Neural cell (in vitro differentiated cells): ENCODE results near the gene KIF1B. TPM values are rescaled to one million over a fixed set of nuclear protein-coding genes. Genes with fewer than 3 reads are reported as not detected.

Experiments
- H2AFZ ChIP-seq: fragments of 200-600, 300-800 bp; sonication (generic), shearing (Covaris generic); 2 replicates; pipeline ENCODE4 v1.6.0; 2014; ENCODE audit warnings: low read depth, mild to moderate bottlenecking, antibody characterized with exemption, low read length, moderate library complexity
- H3F3A ChIP-seq: fragments of 200-600 bp; shearing (Covaris generic); 2 replicates; pipeline ENCODE4 v1.6.1; 2016; ENCODE audit warnings: mild to moderate bottlenecking, moderate library complexity, mixed read lengths, antibody characterized with exemption, low read length; ENCODE audit not compliant: insufficient read depth, poor library complexity, severe bottlenecking
- H3K27ac ChIP-seq: fragments of 200-600, 300-800 bp; sonication (generic), shearing (Covaris generic); 2 replicates; pipeline ENCODE4 v1.5.1; 2014; ENCODE audit warnings: mild to moderate bottlenecking, low read length, moderate library complexity
- H3K27me3 ChIP-seq: fragments of 300-800, 200-600 bp; sonication (generic), shearing (Covaris generic); 2 replicates; pipeline ENCODE4 v1.6.0; 2014; ENCODE audit warnings: mild to moderate bottlenecking, low read depth, low read length, moderate library complexity; ENCODE audit not compliant: insufficient read depth
- H3K36me3 ChIP-seq: fragments of 300-800, 200-600 bp; sonication (generic), shearing (Covaris generic); 2 replicates; pipeline ENCODE4 v1.5.1; 2014; ENCODE audit warnings: mild to moderate bottlenecking, antibody characterized with exemption, low read length, moderate library complexity; ENCODE audit not compliant: insufficient read depth
- H3K4me2 ChIP-seq: fragments of 300-800, 200-600 bp; sonication (generic), shearing (Covaris generic); 2 replicates; pipeline ENCODE4 v1.6.0; 2014; ENCODE audit warnings: mild to moderate bottlenecking, low read length
- H3K4me3 ChIP-seq: fragments of 300-800, 200-600 bp; sonication (generic), shearing (Covaris generic); 2 replicates; pipeline ENCODE4 v1.5.1; 2014; ENCODE audit warnings: mild to moderate bottlenecking, low read length, moderate library complexity
- H3K79me2 ChIP-seq: fragments of 200-600 bp; shearing (Covaris generic); replicated peaks from 2 replicates; pipeline ENCODE4 v1.6.0; 2014; ENCODE audit warnings: mild to moderate bottlenecking, low read length, moderate library complexity; ENCODE audit not compliant: insufficient read depth
- H3K9ac ChIP-seq: fragments of 300-800, 200-600 bp; sonication (generic), shearing (Covaris generic); 2 replicates; pipeline ENCODE4 v1.6.1; 2016; ENCODE audit warnings: mild to moderate bottlenecking, low read length, mixed read lengths
- H3K9me2 ChIP-seq: fragments of 200-600 bp; shearing (Covaris generic); 2 replicates; pipeline ENCODE4 v1.6.1; 2016; ENCODE audit warnings: mild to moderate bottlenecking, low read length, mixed read lengths; ENCODE audit not compliant: insufficient read depth
- H3K9me3 ChIP-seq: fragments of 200-600, 300-800 bp; sonication (generic), shearing (Covaris generic); 2 replicates; pipeline ENCODE4 v1.6.1; 2016; ENCODE audit warnings: mild to moderate bottlenecking, mixed run types, low read length, moderate library complexity, mixed read lengths
- H4K20me1 ChIP-seq: fragments of 200-600 bp; shearing (Covaris generic); 2 replicates; pipeline ENCODE4 v1.6.1; 2016; ENCODE audit warnings: mild to moderate bottlenecking, mixed run types; ENCODE audit not compliant: insufficient read depth
- CTCF ChIP-seq: fragments of 450-650 bp; IDR thresholded peaks from 2 replicates; pipeline ENCODE4 v1.5.1; 2014; ENCODE audit warnings: antibody characterized with exemption, mild to moderate bottlenecking, moderate library complexity; ENCODE audit not compliant: poor library complexity, severe bottlenecking
- EP300 ChIP-seq: fragments of 450-650 bp; conservative IDR thresholded peaks from 2 replicates; pipeline ENCODE4 v1.6.1; 2014; ENCODE audit warnings: antibody characterized with exemption, mild to moderate bottlenecking, moderate library complexity; ENCODE audit not compliant: poor library complexity, severe bottlenecking
- EZH2 ChIP-seq: fragments of 200-600, 300-800 bp; shearing (Covaris generic), sonication (generic); IDR thresholded peaks from 2 replicates; pipeline ENCODE4 v1.6.1; 2014; ENCODE audit warnings: antibody characterized with exemption, low read length, borderline replicate concordance, mild to moderate bottlenecking; ENCODE audit not compliant: insufficient read depth, poor library complexity, severe bottlenecking
- MXI1 ChIP-seq: fragments of 450-650 bp; conservative IDR thresholded peaks from 2 replicates; pipeline ENCODE4 v1.6.1; 2014; ENCODE audit warnings: antibody characterized with exemption, mild to moderate bottlenecking; ENCODE audit not compliant: poor library complexity, severe bottlenecking
- POLR2AphosphoS5 ChIP-seq: IDR thresholded peaks from 2 replicates; pipeline ENCODE4 v1.6.1; 2012
- RAD21 ChIP-seq: fragments of 450-650 bp; conservative IDR thresholded peaks from 2 replicates; pipeline ENCODE4 v1.6.1; 2014; ENCODE audit warnings: antibody characterized with exemption, mild to moderate bottlenecking, moderate library complexity
- REST ChIP-seq: IDR thresholded peaks from 2 replicates; pipeline ENCODE4 v1.6.1; 2012; ENCODE audit warnings: borderline replicate concordance
- SMC3 ChIP-seq: fragments of 450-650 bp; conservative IDR thresholded peaks from 2 replicates; pipeline ENCODE4 v1.6.1; 2014; ENCODE audit warnings: antibody characterized with exemption, mild to moderate bottlenecking, moderate library complexity; ENCODE audit not compliant: poor library complexity
- TAF1 ChIP-seq: IDR thresholded peaks from 2 replicates; pipeline ENCODE4 v1.6.1; 2012; ENCODE audit warnings: low read depth
- polyA plus RNA-seq: library from polyadenylated mRNA; depleted of rRNA; stranded (reverse); fragments of >200 nt; gene quantifications from 2 replicates; pipeline ENCODE4 v1.2.3, GENCODE V29; 2014

The KIF1B gene
- polyA plus RNA-seq, 1 donor from 2014 or later, result 76.4 TPM

- Histone ChIP-seq H3K27me3 (no peaks in the 10 kb centered on the region), H3F3A (no peaks in the 10 kb centered on the region), H2AFZ (no peak overlapping the region), H3K9me3 (no peaks in the 10 kb centered on the region), H3K27ac (no peak overlapping the region), H3K9ac (no peak overlapping the region), H3K4me2 (no peak overlapping the region), H3K36me3 (no peaks in the 10 kb centered on the region), H4K20me1 (no peaks in the 10 kb centered on the region), H3K4me3 (no peak overlapping the region), H3K79me2 (peaks cover 25% of the 10 kb centered on the region), H3K9me2 (no peaks in the 10 kb centered on the region)
- no peak for TF ChIP-seq RAD21
- TF ChIP-seq REST, result no peak
- no peak for TF ChIP-seq CTCF
- no peak for TF ChIP-seq EP300
- TF ChIP-seq EZH2, result no peak
- TF ChIP-seq SMC3, result no peak
- TF ChIP-seq MXI1, result no peak
- no peak for TF ChIP-seq TAF1
- no peak for TF ChIP-seq POLR2AphosphoS5
Observed at GRCh38 chr1:10396870-10397269, 186.5 kb downstream of the KIF1B start.

- H3K9me3 ChIP-seq, result no peaks in the 10 kb centered on the region
- peak overlapping the region; percentile 68 for H3K27ac ChIP-seq
- peaks cover 28% of the 10 kb centered on the region for H3K79me2 ChIP-seq
- H3K4me3 ChIP-seq, result peak overlapping the region; percentile 99
- H3F3A ChIP-seq, result no peaks in the 10 kb centered on the region
- peak overlapping the region; percentile 86 for H3K4me2 ChIP-seq
- no peaks in the 10 kb centered on the region for H3K9me2 ChIP-seq
- TF ChIP-seq RAD21 (peak; percentile 32), MXI1 (no peak)
- H3K27me3 ChIP-seq, result no peaks in the 10 kb centered on the region
- no peaks in the 10 kb centered on the region for H3K36me3 ChIP-seq
- no peaks in the 10 kb centered on the region for H4K20me1 ChIP-seq
- H3K9ac ChIP-seq, result peak overlapping the region; percentile 74
- peak overlapping the region; percentile 51 for H2AFZ ChIP-seq
Observed at GRCh38 chr1:10398278-10398733, 187.9 kb downstream of the KIF1B start.
